ENCODE data around the gene TEX14. TPM values are rescaled to one million over a fixed set of nuclear protein-coding genes. Genes with fewer than 3 reads are reported as not detected.
"Not testable (repeated sequence)": the region's sequence is repeated elsewhere in the genome, so short reads cannot be mapped to it uniquely, and the experiment has no call there.

The TEX14 gene
- total and polyA plus RNA-seq, 5 donors from 2014 or later, result 0.05 to 1.8 (median 0.37) TPM; not detected in 2

GRCh38 chr17:58590377-58590776, 101.5 kb downstream of the TEX14 start:
- Mint-ChIP-seq H3K4me1 (peaks cover 0 to 4% (median 0%) of the 10 kb centered on the region in 4 donors), H3K27me3 (peaks cover 6% of the 10 kb centered on the region), H3K4me3 (no peak overlapping the region), H3K9me3 (no peaks in the 10 kb centered on the region), H3K36me3 (no peaks in the 10 kb centered on the region), H3K27ac (no peak overlapping the region)
- DNase-seq, result no peak
- Histone ChIP-seq H3K4me3 (ENCODE audit: low read depth, low read length) (no peak overlapping the region), H3K4me1 (ENCODE audit: control insufficient read depth, insufficient read depth, low read length, poor library complexity, severe bottlenecking) (peaks cover 4% of the 10 kb centered on the region), H3K36me3 (ENCODE audit: control insufficient read depth, insufficient read depth, low read length) (no peaks in the 10 kb centered on the region), H3K27me3 (ENCODE audit: control insufficient read depth, insufficient read depth, low read length) (no peaks in the 10 kb centered on the region), H3K9me3 (ENCODE audit: control insufficient read depth in 2 of 2, low read length in 2 of 2) (no peaks in the 10 kb centered on the region), H3K27ac (ENCODE audit: insufficient read depth, low read length, poor library complexity, severe bottlenecking) (no peak overlapping the region)
- no peak for ATAC-seq (ENCODE audit: low read depth in 2 of 2)

- no peaks in the 10 kb centered on the region for H3K36me3 Mint-ChIP-seq
- Histone ChIP-seq H3K9me3 (ENCODE audit: control insufficient read depth in 2 of 2, low read length in 2 of 2) (no peaks in the 10 kb centered on the region), H3K27ac (ENCODE audit: insufficient read depth, low read length, poor library complexity, severe bottlenecking) (no peak overlapping the region), H3K4me3 (ENCODE audit: low read depth, low read length) (peak overlapping the region; percentile 3), H3K36me3 (ENCODE audit: control insufficient read depth, insufficient read depth, low read length) (no peaks in the 10 kb centered on the region), H3K27me3 (ENCODE audit: control insufficient read depth, insufficient read depth, low read length) (no peaks in the 10 kb centered on the region), H3K4me1 (ENCODE audit: control insufficient read depth, insufficient read depth, low read length, poor library complexity, severe bottlenecking) (peaks cover 4% of the 10 kb centered on the region)
- H3K27ac Mint-ChIP-seq, result peak overlapping the region in 1 of 3 donors; percentile 35
- peaks cover 9% of the 10 kb centered on the region for H3K27me3 Mint-ChIP-seq
- peak; percentile 70 to 76 for ATAC-seq (ENCODE audit: low read depth in 2 of 2)
- peaks cover 0 to 4% (median 0%) of the 10 kb centered on the region in 4 donors for H3K4me1 Mint-ChIP-seq
- DNase-seq, result peak; percentile 38 to 62 (median 43)
- H3K4me3 Mint-ChIP-seq, result no peak overlapping the region
- H3K9me3 Mint-ChIP-seq, result peaks cover 0 to 2% (median 0%) of the 10 kb centered on the region in 7 donors
Observed at GRCh38 chr17:58587713-58588117, 104.1 kb downstream of the TEX14 start.

- Mint-ChIP-seq H3K4me3 (no peak overlapping the region), H3K27me3 (peaks cover 9% of the 10 kb centered on the region)
Observed at GRCh38 chr17:58586009-58586644, 105.7 kb downstream of the TEX14 start.

GRCh38 chr17:58585554-58585953, 106.3 kb downstream of the TEX14 start:
- Mint-ChIP-seq H3K27ac (no peak overlapping the region), H3K36me3 (no peaks in the 10 kb centered on the region), H3K4me1 (peaks cover 0 to 4% (median 0%) of the 10 kb centered on the region in 4 donors), H3K4me3 (no peak overlapping the region), H3K9me3 (peaks cover 0 to 2% (median 0%) of the 10 kb centered on the region in 7 donors), H3K27me3 (peaks cover 9% of the 10 kb centered on the region)
- peaks cover 4% of the 10 kb centered on the region for H3K4me1 ChIP-seq (ENCODE audit: control insufficient read depth, insufficient read depth, low read length, poor library complexity, severe bottlenecking)
- no peak overlapping the region for H3K27ac ChIP-seq (ENCODE audit: insufficient read depth, low read length, poor library complexity, severe bottlenecking)
- ATAC-seq (ENCODE audit: low read depth in 2 of 2) (no peak), DNase-seq (no peak)
- no peak overlapping the region for H3K4me3 ChIP-seq (ENCODE audit: low read depth, low read length)
- H3K36me3 ChIP-seq (ENCODE audit: control insufficient read depth, insufficient read depth, low read length), result no peaks in the 10 kb centered on the region
- no peaks in the 10 kb centered on the region for H3K9me3 ChIP-seq (ENCODE audit: control insufficient read depth in 2 of 2, low read length in 2 of 2)
- no peaks in the 10 kb centered on the region for H3K27me3 ChIP-seq (ENCODE audit: control insufficient read depth, insufficient read depth, low read length)

More at GRCh38 chr17:58586009-58586644, 105.7 kb downstream of the TEX14 start:
- Mint-ChIP-seq H3K4me1 (peaks cover 0 to 4% (median 0%) of the 10 kb centered on the region in 4 donors), H3K9me3 (peaks cover 0 to 2% (median 0%) of the 10 kb centered on the region in 7 donors), H3K36me3 (no peaks in the 10 kb centered on the region), H3K27ac (no peak overlapping the region)
- Histone ChIP-seq H3K4me1 (ENCODE audit: control insufficient read depth, insufficient read depth, low read length, poor library complexity, severe bottlenecking) (peaks cover 4% of the 10 kb centered on the region), H3K9me3 (ENCODE audit: control insufficient read depth in 2 of 2, low read length in 2 of 2) (no peaks in the 10 kb centered on the region), H3K27me3 (ENCODE audit: control insufficient read depth, insufficient read depth, low read length) (no peaks in the 10 kb centered on the region), H3K4me3 (ENCODE audit: low read depth, low read length) (no peak overlapping the region), H3K27ac (ENCODE audit: insufficient read depth, low read length, poor library complexity, severe bottlenecking) (no peak overlapping the region), H3K36me3 (ENCODE audit: control insufficient read depth, insufficient read depth, low read length) (no peaks in the 10 kb centered on the region)
- ATAC-seq (ENCODE audit: low read depth in 2 of 2), result no peak
- DNase-seq, result no peak

GRCh38 chr17:58583486-58583885, 108.4 kb downstream of the TEX14 start:
- DNase-seq (no peak), ATAC-seq (ENCODE audit: low read depth in 2 of 2) (no peak)
- Mint-ChIP-seq H3K36me3 (no peaks in the 10 kb centered on the region), H3K4me3 (no peak overlapping the region), H3K4me1 (peaks cover 0 to 4% (median 0%) of the 10 kb centered on the region in 4 donors), H3K27ac (no peak overlapping the region), H3K9me3 (peaks cover 0 to 2% (median 0%) of the 10 kb centered on the region in 7 donors), H3K27me3 (peaks cover 22% of the 10 kb centered on the region)
- Histone ChIP-seq H3K4me1 (ENCODE audit: control insufficient read depth, insufficient read depth, low read length, poor library complexity, severe bottlenecking) (peaks cover 4% of the 10 kb centered on the region), H3K27me3 (ENCODE audit: control insufficient read depth, insufficient read depth, low read length) (no peaks in the 10 kb centered on the region), H3K27ac (ENCODE audit: insufficient read depth, low read length, poor library complexity, severe bottlenecking) (no peak overlapping the region), H3K36me3 (ENCODE audit: control insufficient read depth, insufficient read depth, low read length) (no peaks in the 10 kb centered on the region), H3K4me3 (ENCODE audit: low read depth, low read length) (no peak overlapping the region), H3K9me3 (ENCODE audit: control insufficient read depth in 2 of 2, low read length in 2 of 2) (no peaks in the 10 kb centered on the region)

GRCh38 chr17:58582718-58583117, 109.1 kb downstream of the TEX14 start:
- not testable (repeated sequence) for H3K9me3 Mint-ChIP-seq; H3K4me3 ChIP-seq (ENCODE audit: low read depth, low read length); H3K27ac Mint-ChIP-seq; DNase-seq; H3K27ac ChIP-seq (ENCODE audit: insufficient read depth, low read length, poor library complexity, severe bottlenecking); H3K9me3 ChIP-seq (ENCODE audit: control insufficient read depth in 2 of 2, low read length in 2 of 2); ATAC-seq (ENCODE audit: low read depth in 2 of 2); H3K36me3 Mint-ChIP-seq; H3K36me3 ChIP-seq (ENCODE audit: control insufficient read depth, insufficient read depth, low read length); H3K4me1 Mint-ChIP-seq; H3K27me3 ChIP-seq (ENCODE audit: control insufficient read depth, insufficient read depth, low read length); H3K4me3 Mint-ChIP-seq; H3K4me1 ChIP-seq (ENCODE audit: control insufficient read depth, insufficient read depth, low read length, poor library complexity, severe bottlenecking)
- peaks cover 24% of the 10 kb centered on the region for H3K27me3 Mint-ChIP-seq

GRCh38 chr17:58580671-58581070, 111.2 kb downstream of the TEX14 start:
- DNase-seq, result no peak
- no peaks in the 10 kb centered on the region for H3K36me3 ChIP-seq (ENCODE audit: control insufficient read depth, insufficient read depth, low read length)
- H3K27ac ChIP-seq (ENCODE audit: insufficient read depth, low read length, poor library complexity, severe bottlenecking), result no peak overlapping the region
- ATAC-seq (ENCODE audit: low read depth in 2 of 2), result no peak
- Mint-ChIP-seq H3K27ac (no peak overlapping the region), H3K36me3 (no peaks in the 10 kb centered on the region), H3K4me3 (no peak overlapping the region), H3K4me1 (peaks cover 0 to 2% (median under 1%) of the 10 kb centered on the region in 4 donors), H3K27me3 (peaks cover 19% of the 10 kb centered on the region), H3K9me3 (peaks cover 0 to 2% (median 0%) of the 10 kb centered on the region in 7 donors)
- no peak overlapping the region for H3K4me3 ChIP-seq (ENCODE audit: low read depth, low read length)
- no peaks in the 10 kb centered on the region for H3K9me3 ChIP-seq (ENCODE audit: control insufficient read depth in 2 of 2, low read length in 2 of 2)
- H3K27me3 ChIP-seq (ENCODE audit: control insufficient read depth, insufficient read depth, low read length), result no peaks in the 10 kb centered on the region
- H3K4me1 ChIP-seq (ENCODE audit: control insufficient read depth, insufficient read depth, low read length, poor library complexity, severe bottlenecking), result peaks cover 4% of the 10 kb centered on the region

GRCh38 chr17:58577696-58578095, 114.1 kb downstream of the TEX14 start:
- no peaks in the 10 kb centered on the region for H3K27me3 ChIP-seq (ENCODE audit: control insufficient read depth, insufficient read depth, low read length)
- Mint-ChIP-seq H3K36me3 (no peaks in the 10 kb centered on the region), H3K27ac (peak overlapping the region in 1 of 3 donors; percentile 4), H3K27me3 (peaks cover 15% of the 10 kb centered on the region), H3K9me3 (no peaks in the 10 kb centered on the region), H3K4me3 (no peak overlapping the region), H3K4me1 (peaks cover 0 to 2% (median under 1%) of the 10 kb centered on the region in 4 donors)
- no peak overlapping the region for H3K4me3 ChIP-seq (ENCODE audit: low read depth, low read length)
- no peaks in the 10 kb centered on the region for H3K9me3 ChIP-seq (ENCODE audit: control insufficient read depth in 2 of 2, low read length in 2 of 2)
- no peak overlapping the region for H3K27ac ChIP-seq (ENCODE audit: insufficient read depth, low read length, poor library complexity, severe bottlenecking)
- H3K36me3 ChIP-seq (ENCODE audit: control insufficient read depth, insufficient read depth, low read length), result no peaks in the 10 kb centered on the region
- DNase-seq (peak; percentile 23 to 63 (median 30)), ATAC-seq (ENCODE audit: low read depth in 2 of 2) (no peak)
- peaks cover 4% of the 10 kb centered on the region for H3K4me1 ChIP-seq (ENCODE audit: control insufficient read depth, insufficient read depth, low read length, poor library complexity, severe bottlenecking)
